Middle frontal gyrus (tissue), 1 donor: ENCODE data around the gene TMEM106C.

Experiments used
- DNase-seq: peaks from one replicate; pipeline ENCODE4 v3.0.0-alpha.2; 2015; ENCODE audit warnings: low spot score; ENCODE audit errors: extremely low spot score

TMEM106C gene

GRCh38 chr12:47979686-47980085 lies 16.3 kb downstream of the TMEM106C start:
- no peak for DNase-seq

DNA sequence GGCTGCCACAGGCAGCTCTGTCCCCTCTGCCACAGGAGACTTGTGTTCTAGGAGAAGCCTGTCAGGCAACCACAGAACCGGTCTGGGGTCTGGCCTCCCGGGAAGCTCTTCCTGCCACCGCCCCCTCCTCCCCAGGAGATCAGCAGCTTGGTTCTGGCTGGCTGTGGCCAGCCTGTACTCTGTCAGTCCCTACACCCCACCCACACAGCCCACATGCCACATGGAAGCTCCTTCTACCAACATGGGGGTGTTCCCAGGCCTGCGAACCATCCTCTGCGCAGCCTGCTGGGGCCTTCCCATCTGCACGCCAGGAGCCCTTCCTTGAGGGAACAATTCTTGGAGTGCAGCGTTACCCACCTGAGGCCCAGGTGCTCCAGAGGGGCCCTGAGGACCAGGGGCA lies 16.8 kb downstream of the TMEM106C start:
- DNase-seq, result no peak

GRCh38 chr12:47980779-47981495 lies 17.5 kb downstream of the TMEM106C start:
- DNase-seq, result no peak

GRCh38 chr12:47981496-47982260 lies 18.3 kb downstream of the TMEM106C start:
- DNase-seq, result no peak

GRCh38 chr12:47982311-47982710 lies 18.9 kb downstream of the TMEM106C start:
- no peak for DNase-seq

GRCh38 chr12:47982770-47983169 lies 19.4 kb downstream of the TMEM106C start:
- no peak for DNase-seq

- no peak for DNase-seq
Observed at GRCh38 chr12:47983541-47984115, 20.2 kb downstream of the TMEM106C start.

DNA sequence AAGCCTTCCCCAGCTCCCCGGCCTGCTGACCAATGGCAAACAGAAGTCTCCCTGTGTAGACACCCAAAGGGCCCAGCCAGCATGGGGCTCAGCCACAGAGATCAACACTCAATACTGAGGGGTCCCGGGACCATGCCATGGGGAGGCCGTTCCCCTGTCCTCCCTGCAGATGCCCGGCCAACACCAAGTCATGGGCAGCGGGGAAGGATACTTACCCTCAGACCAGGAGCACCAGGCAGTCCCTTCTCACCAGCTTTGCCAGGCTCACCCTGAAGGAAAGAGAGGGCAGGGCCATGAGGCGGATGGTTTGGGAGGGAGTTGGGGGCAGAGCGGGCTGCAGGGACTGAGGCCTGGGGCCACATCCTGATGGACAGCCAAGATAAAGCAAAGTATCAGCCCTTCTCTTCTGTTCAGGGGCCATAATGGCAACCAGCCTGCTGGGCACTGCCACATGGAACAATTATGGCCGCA lies 21.0 kb downstream of the TMEM106C start:
- DNase-seq, result no peak

DNA sequence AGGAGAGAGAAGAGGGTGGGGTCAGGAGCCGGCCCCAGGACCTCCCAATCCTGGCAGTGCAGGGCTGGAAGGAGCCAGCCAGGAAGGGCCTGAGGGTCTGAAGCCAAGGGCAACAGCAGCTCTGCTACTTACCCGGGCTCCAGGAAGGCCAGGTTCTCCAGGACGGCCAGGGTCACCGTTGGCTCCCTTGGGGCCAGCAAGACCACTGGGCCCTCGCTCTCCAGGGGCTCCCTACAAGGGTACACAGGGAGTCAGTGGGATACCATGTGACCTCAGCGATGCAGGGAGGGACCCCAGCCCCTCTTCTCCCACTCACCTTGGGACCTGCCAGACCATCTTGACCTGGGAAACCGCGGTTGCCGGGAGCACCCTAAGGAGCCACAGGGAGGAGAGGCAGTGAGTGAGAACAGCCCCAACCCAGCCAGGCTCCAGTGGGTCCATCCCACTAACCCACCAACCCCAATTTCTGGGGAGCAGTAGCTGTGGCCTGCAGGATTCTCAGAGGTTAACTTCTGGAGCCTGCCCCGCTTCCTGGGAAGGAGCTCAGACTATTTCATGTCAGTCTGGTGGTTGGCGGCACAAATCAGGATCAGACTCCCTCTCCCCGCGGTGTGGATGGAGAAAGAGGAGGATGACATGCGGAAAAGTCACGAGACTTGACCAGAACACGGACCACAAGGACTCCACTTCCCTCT lies 22.3 kb downstream of the TMEM106C start:
- DNase-seq, result no peak

GRCh38 chr12:47986291-47986660 lies 22.9 kb downstream of the TMEM106C start:
- no peak for DNase-seq

DNA sequence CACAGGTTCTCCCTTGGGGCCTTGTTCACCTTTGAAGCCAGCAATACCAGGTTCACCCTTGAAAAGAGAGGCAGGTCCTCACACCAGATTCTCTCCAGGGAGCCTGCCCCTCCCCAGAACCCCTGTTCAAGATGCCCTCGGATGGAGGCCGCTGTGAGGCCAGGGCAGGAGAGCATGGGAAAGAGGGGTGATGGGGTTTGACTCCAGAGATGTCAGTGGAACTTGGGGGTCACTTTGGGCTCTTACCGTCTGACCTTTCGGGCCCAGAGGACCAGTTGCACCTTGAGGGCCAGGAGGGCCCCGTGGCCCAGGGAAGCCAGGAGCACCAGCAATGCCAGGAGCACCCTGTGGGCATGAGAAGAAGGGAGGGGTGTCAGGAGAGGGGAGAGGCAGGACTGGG lies 23.4 kb downstream of the TMEM106C start:
- DNase-seq, result no peak

DNA sequence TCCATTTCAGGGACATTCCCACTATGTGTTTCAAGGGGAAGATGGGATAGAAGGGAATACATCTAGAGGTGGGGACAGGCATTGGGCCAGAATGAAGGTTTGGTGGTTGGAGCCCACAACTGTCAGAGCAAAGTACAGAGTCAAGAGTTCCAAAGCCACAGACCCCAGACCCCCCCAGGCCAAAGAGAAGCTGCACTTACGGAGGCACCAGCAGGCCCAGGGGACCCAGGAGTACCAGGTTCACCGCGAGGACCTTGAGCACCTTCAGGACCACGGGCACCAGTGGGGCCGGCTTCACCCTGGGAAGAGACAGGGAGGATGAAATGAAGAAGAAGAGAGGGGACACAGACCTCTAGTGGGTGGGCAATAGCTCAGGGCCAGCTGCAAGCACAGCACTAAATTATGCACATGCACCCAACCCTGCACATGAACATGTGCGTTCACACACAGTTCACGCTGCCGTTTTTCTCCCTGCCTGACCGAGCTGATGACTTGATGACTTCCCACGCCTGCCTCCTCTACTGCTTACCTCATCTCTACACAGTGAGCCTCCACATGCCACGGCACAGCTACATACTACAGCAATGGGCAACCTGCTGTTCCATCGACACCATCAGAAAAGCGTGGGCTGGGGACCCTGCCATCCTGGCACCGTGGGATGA lies 24.1 kb downstream of the TMEM106C start:
- DNase-seq, result no peak

GRCh38 chr12:47988073-47989022 lies 25.0 kb downstream of the TMEM106C start:
- DNase-seq, result no peak

- DNase-seq, result no peak
Observed at GRCh38 chr12:47989023-47989417, 25.6 kb downstream of the TMEM106C start.

GRCh38 chr12:47989666-47990065 lies 26.3 kb downstream of the TMEM106C start:
- no peak for DNase-seq

DNA sequence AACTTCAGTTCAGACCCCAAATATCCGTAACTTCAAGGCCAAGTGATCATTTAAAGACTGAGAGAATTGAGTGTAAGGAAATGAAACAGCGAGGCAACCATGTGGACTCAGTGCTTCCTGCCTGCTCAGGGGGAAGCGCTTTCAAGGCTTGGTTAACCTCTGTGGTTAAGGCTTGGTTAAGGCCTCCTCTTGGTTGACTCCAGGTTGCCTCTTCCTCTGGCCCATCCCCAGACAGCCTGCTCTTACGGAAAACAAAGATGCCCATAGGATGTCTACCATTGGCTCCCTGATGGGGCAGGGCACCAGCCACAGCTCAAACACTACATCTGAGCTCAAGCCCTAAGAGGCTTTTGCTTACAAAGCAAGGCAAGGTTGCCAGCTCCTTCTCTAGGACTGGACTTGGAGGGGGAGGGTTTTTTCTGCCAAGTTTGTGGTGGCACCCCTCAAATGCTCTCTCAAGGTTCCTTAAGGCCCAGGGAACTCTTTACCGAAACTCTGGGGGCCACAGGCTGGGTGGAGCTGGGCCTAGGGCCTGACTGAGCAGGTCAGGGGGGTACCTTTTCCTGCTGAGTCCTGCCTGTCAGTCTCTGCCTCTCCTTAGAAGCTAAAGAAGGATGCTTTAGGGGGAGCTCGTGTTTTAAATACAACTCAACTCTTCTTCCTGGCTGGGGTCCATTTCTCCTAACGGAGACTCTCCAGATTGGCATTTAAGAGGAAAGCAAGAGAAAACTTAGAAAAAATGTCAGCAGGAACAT lies 27.1 kb downstream of the TMEM106C start:
- DNase-seq, result no peak

DNA sequence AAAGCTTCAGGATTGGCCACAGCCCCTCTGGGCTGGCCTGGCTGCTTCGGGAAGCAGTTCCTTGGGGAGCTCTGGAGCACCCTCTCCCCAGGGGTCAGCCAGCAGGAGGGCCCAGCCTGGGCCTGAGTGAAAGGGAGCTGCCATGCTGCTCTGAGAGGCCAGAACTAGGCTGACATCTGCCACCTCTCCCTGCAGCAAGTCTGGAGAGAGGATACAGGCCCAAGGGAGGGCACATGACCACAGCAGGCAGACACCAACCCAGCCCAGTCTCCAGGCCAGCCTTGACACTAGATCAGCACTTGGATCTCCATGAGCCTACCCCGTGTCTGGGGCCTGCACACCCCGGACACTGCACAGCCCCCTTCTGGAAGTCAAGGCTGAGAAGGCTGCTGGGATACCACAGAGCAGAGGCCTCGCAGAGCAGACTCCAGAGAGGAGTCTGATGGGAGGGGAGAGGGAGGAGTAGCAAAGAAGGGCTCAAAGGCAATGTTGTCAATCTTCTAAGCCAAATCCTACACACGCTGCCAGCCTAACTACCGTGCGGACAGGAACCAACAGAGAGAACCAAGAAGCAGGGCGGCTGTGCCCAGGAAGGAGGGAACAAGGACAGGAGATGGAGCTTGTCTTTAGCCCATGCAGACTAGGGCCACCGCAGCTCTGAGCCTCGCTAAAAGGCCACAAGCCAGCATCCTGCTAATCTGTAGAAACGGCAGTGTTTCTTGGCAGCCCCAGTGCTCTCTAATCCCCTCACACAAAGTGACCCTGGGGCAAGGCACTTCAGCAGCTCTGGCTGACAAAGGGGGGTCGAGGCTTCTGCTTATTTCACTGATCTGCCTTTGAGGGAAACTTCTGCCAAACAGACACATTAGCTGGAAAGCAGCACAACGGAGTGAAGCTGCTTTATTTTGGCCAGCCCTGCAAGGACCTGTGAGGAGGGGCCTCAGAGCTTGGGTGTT lies 28.0 kb downstream of the TMEM106C start:
- no peak for DNase-seq

GRCh38 chr12:47992776-47993175 lies 29.4 kb downstream of the TMEM106C start:
- no peak for DNase-seq
